DND-41 (cell line): ENCODE results near the gene SOX8.

Experiments
- ATAC-seq: fragments of 200-7000 bp; cut with Tn5 transposase; 3 replicates; pipeline ENCODE4 v1.9.1; 2021; ENCODE audit warnings: low read depth; ENCODE audit not compliant: insufficient read depth
- DNase-seq: peaks from one replicate; pipeline ENCODE4 v3.0.0-alpha.2; 2020
- H2AFZ ChIP-seq: 2 replicates; pipeline ENCODE4 v1.6.0; 2012; ENCODE audit warnings: low read depth, low read length
- H3K27ac ChIP-seq: 2 replicates; pipeline ENCODE4 v1.5.1; 2012; ENCODE audit warnings: low read length, inconsistent platforms
- H3K27me3 ChIP-seq: fragments of 200-600 bp; sonication (generic); 2 replicates; pipeline ENCODE4 v1.6.0; 2012; ENCODE audit warnings: low read length, mild to moderate bottlenecking, inconsistent platforms; ENCODE audit not compliant: insufficient read depth, poor library complexity
- H3K36me3 ChIP-seq: 2 replicates; pipeline ENCODE4 v1.5.1; 2012; ENCODE audit warnings: low read length, inconsistent platforms; ENCODE audit not compliant: insufficient read depth
- H3K4me1 ChIP-seq: 2 replicates; pipeline ENCODE4 v1.5.1; 2012; ENCODE audit warnings: mild to moderate bottlenecking, low read length; ENCODE audit not compliant: insufficient read depth
- H3K4me2 ChIP-seq: 2 replicates; pipeline ENCODE4 v1.6.0; 2012; ENCODE audit warnings: mild to moderate bottlenecking, moderate library complexity, low read length, inconsistent platforms; ENCODE audit not compliant: insufficient read depth
- H3K4me3 ChIP-seq, 2 experiments: fragments of 200-600 bp in 1 of 2; shearing (Covaris generic) in 1 of 2; 2 replicates each; pipeline ENCODE4 v1.5.1; 2012 to 2016; ENCODE audit warnings: inconsistent platforms in 2 of 2, low read length in 2 of 2, mild to moderate bottlenecking in 2 of 2, low read depth in 1 of 2, moderate library complexity in 1 of 2
- H3K79me2 ChIP-seq: 2 replicates; pipeline ENCODE4 v1.6.0; 2012; ENCODE audit warnings: low read length, inconsistent platforms; ENCODE audit not compliant: insufficient read depth
- H3K9ac ChIP-seq: 2 replicates; pipeline ENCODE4 v1.6.0; 2012; ENCODE audit warnings: low read depth, mild to moderate bottlenecking, inconsistent platforms, low read length, moderate library complexity
- H3K9me3 ChIP-seq: 2 replicates; pipeline ENCODE4 v1.5.1; 2012; ENCODE audit warnings: low read length, moderate library complexity, mild to moderate bottlenecking, inconsistent platforms; ENCODE audit not compliant: insufficient read depth, severe bottlenecking
- H4K20me1 ChIP-seq: 2 replicates; pipeline ENCODE4 v1.6.0; 2012; ENCODE audit warnings: low read length; ENCODE audit not compliant: insufficient read depth
- EZH2 ChIP-seq: IDR thresholded peaks from 3 replicates; pipeline ENCODE4 v1.6.1; 2012; ENCODE audit warnings: borderline replicate concordance, low read depth, mild to moderate bottlenecking, moderate library complexity, low read length, inconsistent platforms; ENCODE audit not compliant: severe bottlenecking
- TF ChIP-seq, protein P1 (sequence below): IDR thresholded peaks from 2 replicates; pipeline ENCODE4 v1.5.1; 2012; ENCODE audit warnings: borderline replicate concordance, low read length, moderate library complexity, mild to moderate bottlenecking; ENCODE audit not compliant: poor library complexity, severe bottlenecking; ENCODE audit errors: extremely low read depth

The SOX8 gene

GRCh38 chr16:999677-1000076 lies 18.1 kb downstream of the SOX8 start:
- H3K27ac ChIP-seq, result no peak overlapping the region
- DNase-seq, result no peak
- TF ChIP-seq, protein P1, sequence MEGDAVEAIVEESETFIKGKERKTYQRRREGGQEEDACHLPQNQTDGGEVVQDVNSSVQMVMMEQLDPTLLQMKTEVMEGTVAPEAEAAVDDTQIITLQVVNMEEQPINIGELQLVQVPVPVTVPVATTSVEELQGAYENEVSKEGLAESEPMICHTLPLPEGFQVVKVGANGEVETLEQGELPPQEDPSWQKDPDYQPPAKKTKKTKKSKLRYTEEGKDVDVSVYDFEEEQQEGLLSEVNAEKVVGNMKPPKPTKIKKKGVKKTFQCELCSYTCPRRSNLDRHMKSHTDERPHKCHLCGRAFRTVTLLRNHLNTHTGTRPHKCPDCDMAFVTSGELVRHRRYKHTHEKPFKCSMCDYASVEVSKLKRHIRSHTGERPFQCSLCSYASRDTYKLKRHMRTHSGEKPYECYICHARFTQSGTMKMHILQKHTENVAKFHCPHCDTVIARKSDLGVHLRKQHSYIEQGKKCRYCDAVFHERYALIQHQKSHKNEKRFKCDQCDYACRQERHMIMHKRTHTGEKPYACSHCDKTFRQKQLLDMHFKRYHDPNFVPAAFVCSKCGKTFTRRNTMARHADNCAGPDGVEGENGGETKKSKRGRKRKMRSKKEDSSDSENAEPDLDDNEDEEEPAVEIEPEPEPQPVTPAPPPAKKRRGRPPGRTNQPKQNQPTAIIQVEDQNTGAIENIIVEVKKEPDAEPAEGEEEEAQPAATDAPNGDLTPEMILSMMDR, result no peak
- TF ChIP-seq EZH2, result no peak
- no peaks in the 10 kb centered on the region for H3K79me2 ChIP-seq
- H3K36me3 ChIP-seq, result no peaks in the 10 kb centered on the region
- no peak overlapping the region for H2AFZ ChIP-seq
- H3K4me2 ChIP-seq, result no peak overlapping the region
- ATAC-seq, result no peak
- no peaks in the 10 kb centered on the region for H3K4me1 ChIP-seq
- H3K4me3 ChIP-seq, result no peak overlapping the region
- 0 out of 2 replicates have a peak, but pooled peaks cover 3% of the 10 kb centered on the region for H4K20me1 ChIP-seq
- H3K9me3 ChIP-seq, result peaks cover 9% of the 10 kb centered on the region
- H3K27me3 ChIP-seq, result no peaks in the 10 kb centered on the region
- H3K9ac ChIP-seq, result no peak overlapping the region

- TF ChIP-seq EZH2, result no peak
- TF ChIP-seq, protein P1, result no peak
- H3K4me2 ChIP-seq, result no peak overlapping the region
- ATAC-seq (no peak), DNase-seq (no peak)
- no peak overlapping the region for H3K27ac ChIP-seq
- H4K20me1 ChIP-seq, result peaks cover 3% of the 10 kb centered on the region; the same call in 1 of the 2 replicates
- no peaks in the 10 kb centered on the region for H3K79me2 ChIP-seq
- H2AFZ ChIP-seq, result no peak overlapping the region
- H3K9me3 ChIP-seq, result no peaks in the 10 kb centered on the region
- H3K9ac ChIP-seq, result no peak overlapping the region
- H3K36me3 ChIP-seq, result no peaks in the 10 kb centered on the region
- H3K27me3 ChIP-seq, result no peaks in the 10 kb centered on the region
- no peaks in the 10 kb centered on the region for H3K4me1 ChIP-seq
- H3K4me3 ChIP-seq, result no peak overlapping the region
These were observed 19.0 kb downstream of the SOX8 start for GRCh38 chr16:1000608-1001007.

DNA sequence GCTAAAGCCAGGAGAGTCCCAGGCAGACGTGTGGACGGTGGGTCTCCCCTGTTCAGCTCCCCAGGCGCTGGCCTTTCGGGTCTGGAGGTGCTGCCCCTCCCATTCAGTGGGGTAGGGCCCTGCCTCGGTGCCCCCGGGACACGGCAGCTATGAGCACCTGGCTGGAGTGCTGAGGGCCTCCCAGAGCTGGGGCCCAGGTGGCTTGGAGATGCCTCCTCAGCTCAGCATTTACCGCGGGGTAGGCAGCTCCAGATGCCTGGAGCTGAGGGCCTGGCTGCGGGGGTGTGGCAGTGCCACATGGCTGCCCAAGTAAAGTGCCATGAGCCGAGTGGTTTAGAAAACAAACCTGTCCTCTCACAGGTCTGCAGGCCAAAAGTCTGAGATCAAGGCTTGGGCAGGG lies 19.5 kb downstream of the SOX8 start:
- no peak overlapping the region for H3K9ac ChIP-seq
- no peak overlapping the region for H2AFZ ChIP-seq
- no peaks in the 10 kb centered on the region for H3K36me3 ChIP-seq
- H3K4me1 ChIP-seq, result no peaks in the 10 kb centered on the region
- H3K4me2 ChIP-seq, result no peak overlapping the region
- TF ChIP-seq, protein P1, result no peak
- no peak for TF ChIP-seq EZH2
- DNase-seq, result no peak
- peaks cover 3% of the 10 kb centered on the region; the same call in 1 of the 2 replicates for H4K20me1 ChIP-seq
- no peaks in the 10 kb centered on the region for H3K27me3 ChIP-seq
- no peak for ATAC-seq
- H3K4me3 ChIP-seq, result no peak overlapping the region
- H3K27ac ChIP-seq, result no peak overlapping the region
- no peaks in the 10 kb centered on the region for H3K79me2 ChIP-seq
- H3K9me3 ChIP-seq, result no peaks in the 10 kb centered on the region
